Cortex of kidney (tissue), 1 donor: ENCODE measurements around the gene RIMBP2.

Source experiments
- DNase-seq: peaks from one replicate; lab custom pipeline; 2025; lab: John Stamatoyannopoulos, UW

Gene RIMBP2

DNA sequence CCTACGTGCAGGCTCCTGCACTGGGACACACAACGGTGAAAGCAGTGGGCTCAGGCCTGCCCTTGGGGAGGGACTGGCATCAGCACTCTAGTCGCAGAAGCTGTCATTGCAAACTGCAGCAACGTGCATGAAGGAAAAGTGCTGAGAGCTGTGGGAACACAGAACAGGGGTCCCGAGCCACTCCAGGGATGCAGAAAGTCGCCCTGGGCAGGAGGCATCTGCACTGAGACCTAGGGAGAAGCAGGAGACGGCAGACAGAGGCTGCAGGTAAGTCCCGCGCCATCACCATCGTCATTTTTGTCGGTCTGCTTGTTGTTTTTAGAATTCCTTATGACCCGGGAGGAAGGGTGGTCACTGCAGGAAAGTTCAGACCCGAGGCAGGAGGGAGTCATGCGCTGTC is 21.6 kb upstream of the RIMBP2 start:
- no peak for DNase-seq

DNA sequence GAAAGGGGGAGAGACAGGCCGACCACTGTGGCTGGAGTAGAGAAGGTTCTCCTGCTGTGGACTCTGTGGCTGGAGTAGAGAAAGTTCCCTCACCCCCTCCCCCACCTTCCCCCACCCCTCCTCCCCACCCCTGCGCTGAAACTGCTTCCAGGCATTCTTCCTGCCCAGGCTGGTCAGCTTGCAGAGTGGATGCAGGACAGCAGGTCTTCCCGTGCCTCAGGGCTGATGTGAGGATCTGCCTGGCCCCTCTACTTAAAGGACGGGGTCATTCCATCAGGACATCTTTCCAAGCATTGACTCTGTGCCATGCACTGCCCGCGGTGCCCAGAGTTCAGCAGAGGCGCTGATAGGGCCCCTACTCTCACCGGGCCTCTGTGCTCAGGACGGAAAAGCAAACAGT is 13.2 kb upstream of the RIMBP2 start:
- no peak for DNase-seq

DNA sequence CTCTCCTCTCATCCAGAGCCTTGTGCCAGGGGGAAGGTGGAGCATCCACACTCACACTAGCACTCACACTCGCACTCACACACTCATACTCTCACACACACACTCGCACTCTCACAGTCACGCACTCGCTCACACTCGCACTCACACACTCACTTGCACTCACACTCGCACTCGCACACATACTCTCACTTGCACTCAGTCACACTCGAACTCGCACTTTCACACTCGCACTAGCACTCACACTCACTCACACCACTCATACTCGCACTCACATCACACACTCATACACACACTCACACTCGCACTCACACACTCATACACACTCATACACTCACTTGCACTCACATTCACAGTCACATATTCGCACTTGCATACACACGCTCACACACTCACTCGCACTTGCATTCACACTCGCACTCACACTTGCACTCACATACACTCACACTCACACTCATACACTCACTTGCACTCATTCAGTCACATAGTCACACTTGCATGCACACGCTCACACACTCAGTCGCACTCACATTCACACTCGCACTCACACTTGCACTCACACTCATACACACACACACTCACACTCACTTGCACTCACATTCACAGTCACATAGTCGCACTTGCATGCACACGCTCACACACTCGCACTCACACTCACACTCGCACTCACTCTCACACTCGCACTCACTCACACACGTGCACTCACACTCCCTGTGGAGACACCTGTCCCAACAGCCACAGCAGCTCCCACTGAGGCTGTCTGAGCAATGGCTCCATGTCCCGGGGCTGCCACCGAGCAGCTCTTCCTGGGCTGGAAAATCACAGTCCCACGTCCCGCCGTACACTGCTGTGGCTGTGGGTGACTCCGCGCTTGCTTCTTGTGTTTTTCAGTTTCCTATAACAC is 12.3 kb upstream of the RIMBP2 start:
- no peak for DNase-seq

DNA sequence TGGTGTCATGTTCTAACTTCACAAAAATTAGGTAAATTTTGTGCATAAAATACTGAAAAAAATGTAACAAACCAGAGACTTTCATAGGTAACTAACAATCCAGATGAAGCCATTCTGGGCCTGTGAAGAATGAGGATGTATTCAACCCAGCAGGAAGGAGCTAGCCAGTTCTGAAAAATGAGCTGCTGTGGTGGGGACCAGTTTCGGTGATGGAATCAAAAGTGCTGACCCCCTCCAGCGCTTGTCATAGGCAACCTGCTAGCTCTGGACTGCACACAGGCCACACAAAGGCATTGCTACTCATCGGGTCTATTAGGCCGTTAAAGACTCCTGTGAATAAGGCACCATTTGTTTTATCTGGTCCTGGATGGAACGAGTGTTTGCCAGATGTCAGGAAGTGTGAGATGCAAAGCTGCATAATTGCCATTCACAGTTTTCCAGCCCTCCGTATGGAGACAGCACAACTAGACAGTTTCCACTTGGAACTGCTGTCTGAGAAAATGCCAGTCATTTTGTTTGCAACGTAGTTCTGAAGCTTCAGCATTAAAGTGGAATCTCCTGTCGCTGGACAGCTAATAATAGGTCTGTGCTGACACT is 3.3 kb upstream of the RIMBP2 start:
- no peak for DNase-seq

DNA sequence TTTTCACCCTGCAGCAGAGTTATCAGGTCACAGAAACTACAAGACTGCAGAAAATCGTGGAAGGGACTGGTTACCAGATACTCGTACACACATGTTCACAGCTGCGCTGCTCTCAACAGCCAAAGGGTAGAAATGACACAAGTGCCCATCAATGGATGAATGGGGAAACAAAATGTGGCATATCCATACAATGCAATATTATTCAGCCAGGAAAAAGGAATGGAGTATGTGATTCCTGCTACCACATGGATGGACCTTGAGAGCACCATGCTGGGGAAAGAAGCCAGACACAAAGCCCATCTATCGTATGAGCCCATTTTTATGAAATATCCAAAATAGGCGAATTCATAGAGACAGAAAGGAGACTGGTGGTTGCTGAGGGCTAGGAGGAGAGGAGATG is 1.7 kb upstream of the RIMBP2 start:
- no peak for DNase-seq

DNA sequence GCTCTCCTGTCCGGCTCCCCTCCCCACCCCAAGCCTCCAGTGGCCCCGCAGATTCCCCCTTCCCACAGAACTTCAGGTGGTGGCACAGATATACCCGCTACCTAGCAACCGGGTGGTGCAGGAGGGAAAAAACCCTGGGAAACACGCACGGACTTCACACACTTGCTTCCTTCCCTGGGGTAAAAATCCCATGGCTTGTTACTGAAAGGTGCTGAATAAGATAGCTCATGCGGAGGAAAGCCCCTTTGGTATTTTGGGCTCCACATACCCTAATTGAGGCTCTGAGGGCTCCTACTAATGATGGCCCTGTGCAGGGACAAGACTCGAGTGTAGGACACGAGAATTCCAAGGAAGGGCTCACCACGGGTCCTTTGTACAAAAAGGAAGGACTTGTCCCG is 869 bp upstream of the RIMBP2 start:
- DNase-seq, result no peak

DNA sequence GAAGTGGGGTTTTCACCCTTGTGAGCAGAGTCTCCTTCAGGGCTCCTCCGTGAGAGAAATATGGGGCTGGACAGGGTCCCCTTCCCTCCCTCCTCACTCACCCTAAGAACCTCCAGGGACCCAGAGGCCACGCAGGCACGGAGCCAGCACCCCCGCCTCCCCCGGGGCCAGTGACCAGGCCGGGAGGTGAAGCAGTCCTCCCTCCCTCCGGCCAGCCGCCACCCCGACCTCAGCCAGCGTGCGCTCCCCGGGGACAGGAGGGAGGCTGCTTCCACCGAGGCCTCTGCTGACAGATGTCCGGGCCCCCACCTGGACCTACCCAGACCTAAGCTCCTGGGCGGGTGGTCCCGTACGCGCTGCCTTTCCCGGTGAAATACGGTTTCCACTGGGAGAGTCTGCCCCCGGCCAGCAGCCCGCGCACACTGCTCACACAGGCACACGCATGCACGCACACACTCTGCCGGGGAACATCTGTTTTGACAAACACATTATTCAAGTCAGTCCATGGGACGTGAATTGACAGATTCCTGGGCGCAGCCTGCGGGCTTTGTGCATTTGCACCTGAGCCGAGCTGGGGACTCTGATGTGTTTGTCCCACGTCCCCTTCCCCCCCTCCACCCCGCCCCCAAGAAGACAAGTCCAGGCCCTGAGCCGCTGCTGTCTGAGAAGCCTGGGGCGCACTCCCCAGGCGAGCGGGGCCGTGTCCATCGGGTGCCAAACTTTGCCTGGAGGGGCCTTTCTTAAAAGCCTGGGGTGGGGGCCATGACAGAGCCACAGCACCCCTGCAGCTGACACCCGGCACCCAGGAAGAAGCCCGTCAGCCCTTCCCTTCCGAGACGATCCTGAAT is 725 bp downstream of the RIMBP2 start:
- no peak for DNase-seq

DNA sequence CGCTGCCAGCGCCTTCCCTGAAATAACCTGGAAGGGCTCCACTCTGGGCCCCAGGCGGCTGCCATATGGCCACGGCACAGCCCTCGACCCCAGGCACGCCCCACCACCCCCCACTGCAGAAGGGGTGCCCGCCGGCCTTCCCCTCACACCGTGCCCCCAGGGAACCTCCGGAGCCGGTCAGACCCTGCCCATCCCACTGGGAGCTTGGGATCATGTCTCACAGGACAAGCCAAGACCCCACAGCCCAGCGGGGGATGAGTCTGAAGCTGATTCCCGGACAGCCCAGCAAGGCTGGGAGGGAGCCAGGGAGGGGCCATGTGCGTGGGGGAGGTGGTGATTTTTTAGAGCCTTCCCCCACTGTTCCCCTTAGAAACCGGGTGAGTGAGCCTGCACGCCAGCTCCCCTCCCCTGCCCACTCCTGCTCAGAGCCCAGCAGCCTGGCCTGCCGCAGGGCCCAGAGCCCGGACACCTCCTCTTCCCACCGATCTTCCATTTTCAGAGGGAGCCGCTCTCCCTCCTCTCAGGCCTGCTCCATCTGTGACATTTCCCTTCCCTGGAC is 1.4 kb downstream of the RIMBP2 start:
- DNase-seq, result no peak

DNA sequence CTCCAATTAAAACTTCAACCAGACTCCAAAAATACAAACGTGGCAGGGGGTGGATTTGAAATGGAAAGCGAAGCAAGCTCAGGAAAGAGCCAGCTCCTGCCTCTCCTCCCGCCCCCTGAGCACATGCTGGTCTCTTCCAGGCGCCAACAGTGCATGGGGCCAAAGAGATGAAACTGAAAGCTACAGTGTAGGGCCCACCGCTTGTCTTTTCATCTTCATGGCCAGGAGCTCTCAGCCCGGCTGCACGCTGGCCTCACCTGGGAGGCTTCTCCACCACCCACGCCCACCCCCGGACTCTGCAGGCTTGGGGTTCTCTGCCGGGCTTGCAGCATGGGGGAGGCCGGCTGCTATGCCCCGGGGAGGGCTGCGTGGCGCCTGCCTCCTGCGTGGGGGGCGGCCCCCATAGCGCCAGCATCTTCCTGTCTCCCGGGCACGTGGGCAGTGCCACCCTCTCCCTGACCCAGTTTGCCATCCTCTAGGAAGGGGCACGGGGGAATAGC is 2.0 kb downstream of the RIMBP2 start:
- no peak for DNase-seq

DNA sequence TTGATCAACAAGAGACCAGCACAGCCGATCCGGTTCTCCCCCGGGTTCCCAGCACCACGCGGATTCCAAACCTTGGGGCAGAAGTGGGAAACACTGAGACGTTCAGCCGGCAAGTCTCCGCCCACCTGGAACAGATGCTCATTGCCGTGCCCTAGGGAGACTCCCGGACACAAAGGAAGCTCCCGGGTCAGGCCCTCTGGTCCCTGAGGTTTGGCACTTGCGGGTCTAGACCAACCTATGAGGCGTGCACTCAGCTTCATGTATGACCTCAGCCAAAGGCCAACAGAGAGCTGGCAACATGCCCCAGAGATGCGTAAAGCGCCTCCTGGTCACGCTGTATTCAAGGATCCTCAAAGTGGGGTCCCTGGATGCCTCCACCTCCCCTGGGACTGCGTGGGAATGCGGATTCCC is 2.5 kb downstream of the RIMBP2 start:
- DNase-seq, result no peak

DNA sequence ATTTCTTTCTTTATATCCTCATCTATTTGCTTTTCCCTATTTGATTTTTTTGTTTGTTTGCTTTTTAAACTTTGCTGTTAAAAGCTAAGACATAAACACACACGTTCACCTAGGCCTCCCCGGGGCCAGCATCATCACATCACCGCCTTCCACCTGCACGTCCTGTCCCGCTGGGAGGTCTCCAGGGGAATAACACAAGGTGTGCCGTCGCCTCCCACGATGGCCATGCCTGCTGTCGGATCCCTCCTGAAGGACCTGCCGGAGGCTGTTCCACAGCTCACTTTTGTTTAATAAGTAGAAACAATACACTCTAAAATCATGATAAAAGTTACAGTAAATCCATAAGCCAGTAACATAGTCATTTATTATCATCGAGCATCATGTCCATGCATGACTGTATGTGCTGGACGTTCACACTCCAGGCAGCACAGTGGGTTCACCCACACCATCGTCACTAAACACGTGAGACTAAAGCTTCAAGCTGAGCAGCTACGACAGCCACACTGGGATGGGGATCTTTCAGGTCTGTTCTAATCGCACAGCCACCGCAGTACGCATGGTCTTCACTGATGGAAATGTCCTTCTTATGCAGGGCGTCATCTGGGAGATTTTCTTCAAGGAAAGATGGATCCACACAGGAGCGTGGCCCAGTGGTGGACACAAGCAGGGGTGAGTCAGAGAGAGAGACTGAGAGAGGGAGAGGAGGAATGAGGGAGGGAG is 3.6 kb downstream of the RIMBP2 start:
- DNase-seq, result no peak

DNA sequence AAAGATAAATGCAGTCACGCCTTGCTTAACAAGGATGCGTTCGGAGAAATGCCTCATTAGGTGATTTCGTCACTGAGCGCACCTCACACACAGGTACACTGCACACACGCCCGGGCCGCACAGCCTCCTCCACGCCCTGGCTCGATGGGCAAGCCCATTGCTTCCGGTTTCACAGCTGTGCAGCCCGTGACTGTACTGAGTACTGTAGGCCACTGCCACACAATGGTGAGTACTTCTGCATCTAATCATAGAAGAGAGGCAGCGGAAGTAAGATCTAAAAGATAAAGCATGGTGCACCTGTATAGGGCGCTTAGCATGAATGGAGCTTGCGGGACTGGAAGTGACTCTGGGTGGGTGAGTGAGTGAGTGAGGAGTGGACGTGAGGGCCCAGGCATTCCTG is 4.3 kb downstream of the RIMBP2 start:
- DNase-seq, result no peak

DNA sequence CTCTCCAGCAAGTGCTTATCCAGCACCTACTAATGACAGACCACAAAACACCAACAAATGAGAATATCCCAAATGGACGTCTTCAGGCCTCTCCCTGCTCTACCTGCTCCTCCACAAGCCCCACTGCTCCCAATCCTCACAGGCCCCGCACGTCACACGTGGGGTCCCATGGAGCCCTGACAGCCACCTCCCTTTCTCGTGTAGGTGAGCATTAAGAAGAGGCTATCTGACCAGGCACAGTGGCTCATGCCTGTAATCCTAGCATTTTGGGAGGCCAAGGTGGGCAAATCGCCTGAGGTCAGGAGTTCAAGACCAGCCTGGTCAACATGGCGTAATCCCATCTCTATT is 5.4 kb downstream of the RIMBP2 start:
- DNase-seq, result no peak

DNA sequence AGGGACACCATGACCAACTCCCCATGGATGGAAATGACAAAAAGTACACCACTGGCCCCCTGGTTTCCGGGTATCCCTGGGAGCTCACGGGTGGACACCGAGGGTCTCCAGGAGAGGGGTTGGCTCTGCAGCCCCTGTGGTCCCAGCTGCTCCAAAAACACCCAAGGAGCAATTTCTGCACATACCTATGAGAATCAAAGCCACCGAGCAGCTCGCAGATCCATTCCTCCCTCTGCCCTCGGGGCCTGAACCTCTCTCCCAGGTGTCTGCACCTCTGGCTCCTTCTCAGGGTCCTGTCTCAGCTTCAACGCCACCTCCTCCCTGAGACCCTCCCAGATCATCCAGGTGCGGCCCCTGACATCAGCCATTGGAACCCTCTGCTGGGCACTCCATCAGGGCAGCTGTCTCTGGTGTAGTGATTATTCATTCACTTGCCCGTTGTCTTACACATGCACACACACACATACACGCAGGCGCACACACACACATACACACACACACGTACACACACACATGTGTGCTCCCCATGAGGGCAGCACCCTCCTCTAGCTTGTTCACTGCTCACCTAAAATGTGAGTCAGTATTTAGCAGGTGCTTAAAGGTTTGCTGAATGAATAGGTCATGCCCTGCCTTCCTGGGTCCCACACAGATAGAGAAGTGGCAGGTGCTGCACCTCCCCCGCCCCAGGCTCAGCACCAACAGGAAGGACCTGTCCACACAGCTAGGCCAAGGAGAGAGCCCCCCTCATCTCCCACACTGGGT is 5.9 kb downstream of the RIMBP2 start:
- DNase-seq, result no peak

DNA sequence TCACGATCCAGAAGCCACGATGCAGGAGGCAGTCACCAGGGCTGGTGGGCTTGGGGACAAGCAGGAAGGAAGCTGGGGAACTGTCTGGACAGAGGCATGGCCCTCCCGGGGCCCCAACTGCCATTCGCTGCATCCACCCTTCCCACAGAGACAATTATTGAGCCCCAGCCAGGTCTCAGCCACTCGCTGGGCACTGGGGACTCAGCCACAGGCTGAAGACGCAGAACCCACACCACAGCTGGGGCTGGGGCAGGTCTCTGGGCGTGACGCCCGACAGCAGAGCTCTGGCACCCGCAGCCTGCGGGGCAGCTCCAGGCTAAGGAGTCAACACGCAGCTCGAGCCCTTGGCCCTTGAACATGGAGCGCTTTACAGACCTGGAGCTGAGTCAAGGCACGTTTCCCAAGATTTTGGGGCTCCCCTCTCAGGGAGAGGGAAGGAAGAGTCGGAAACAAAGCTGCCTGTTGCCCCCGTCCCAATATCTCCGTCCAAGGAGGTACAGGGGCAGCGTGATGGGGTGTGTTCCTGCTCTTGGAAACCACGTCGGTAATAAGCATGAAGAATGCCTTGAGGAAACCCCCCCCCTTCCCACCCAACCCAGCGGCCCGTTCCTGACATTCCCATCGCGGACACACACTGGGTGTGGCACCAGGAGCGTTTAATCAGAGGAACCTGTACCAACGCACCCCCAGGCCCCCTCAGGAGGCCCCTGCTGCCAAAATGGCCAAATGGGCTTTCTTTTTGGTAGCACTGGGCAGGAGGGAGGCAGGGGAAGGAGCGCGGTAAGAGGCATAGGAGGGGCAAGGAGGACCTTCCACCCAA is 6.7 kb downstream of the RIMBP2 start:
- DNase-seq, result no peak

DNA sequence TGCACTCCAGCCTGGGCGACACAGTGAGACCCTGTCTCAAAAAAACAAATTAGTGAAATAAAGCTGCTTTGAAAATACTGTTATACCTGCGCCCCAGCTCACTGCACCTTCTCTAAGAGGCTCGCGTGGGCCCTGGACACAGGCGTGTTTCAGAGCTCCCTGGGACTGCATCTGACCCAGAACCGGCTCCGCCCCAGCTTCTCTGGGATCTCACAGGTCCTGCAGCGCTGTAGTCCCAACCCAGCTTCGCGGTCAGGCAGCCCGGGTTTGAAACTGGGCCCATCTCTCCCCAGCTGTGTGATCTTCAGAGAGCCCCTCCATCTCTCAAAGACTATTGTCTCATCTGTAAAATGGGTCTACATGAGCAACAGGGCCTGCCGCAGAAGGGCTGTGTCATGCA is 7.5 kb downstream of the RIMBP2 start:
- no peak for DNase-seq

DNA sequence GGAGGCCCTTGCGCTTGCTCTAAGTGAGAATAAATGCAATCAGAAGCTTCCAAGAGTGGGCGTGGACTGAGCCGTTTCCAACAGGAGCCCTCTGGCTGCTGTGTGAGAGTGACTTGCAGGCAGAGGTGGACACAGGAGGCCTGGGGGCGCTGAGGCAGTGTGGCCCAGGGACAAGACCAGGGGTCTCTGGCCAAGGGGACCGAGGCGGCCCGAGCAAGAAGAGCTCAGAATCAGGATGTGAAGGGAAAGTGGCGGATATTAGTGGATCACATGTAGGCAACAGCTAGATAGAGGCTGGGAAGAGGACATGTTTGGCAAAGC is 8.6 kb downstream of the RIMBP2 start:
- DNase-seq, result no peak

DNA sequence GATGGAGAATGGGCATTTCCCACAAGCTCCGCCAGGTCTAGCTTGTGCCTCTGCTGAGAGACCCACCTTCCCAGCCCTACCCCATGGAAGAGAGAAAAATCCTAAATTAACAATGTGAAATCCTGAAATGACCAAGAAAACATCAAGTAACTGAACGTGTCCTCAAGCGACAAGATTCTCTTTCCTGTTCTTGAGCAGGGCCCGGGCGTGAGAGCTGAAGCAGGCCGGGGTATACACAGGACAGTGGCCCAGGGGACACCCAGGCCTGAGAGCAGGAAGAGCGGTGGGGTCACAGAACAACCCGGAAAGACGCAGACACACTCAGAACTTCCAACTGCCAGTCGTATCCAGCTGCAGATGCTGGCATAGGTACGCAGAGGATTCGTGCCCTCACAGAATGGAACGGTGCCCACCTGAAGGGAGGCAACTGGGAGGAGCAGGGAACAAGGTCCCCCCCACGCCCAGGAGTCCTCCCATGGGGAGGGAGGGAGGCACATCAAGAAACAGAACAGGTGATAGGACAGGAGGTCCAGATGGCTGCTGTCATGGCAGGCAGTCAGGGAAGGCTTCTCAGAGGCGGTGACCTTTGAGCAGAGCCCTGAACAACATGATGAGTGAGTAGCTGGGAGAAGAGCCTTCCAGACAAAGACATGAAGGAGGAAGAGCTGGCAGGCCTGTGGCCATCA is 9.1 kb downstream of the RIMBP2 start:
- no peak for DNase-seq

DNA sequence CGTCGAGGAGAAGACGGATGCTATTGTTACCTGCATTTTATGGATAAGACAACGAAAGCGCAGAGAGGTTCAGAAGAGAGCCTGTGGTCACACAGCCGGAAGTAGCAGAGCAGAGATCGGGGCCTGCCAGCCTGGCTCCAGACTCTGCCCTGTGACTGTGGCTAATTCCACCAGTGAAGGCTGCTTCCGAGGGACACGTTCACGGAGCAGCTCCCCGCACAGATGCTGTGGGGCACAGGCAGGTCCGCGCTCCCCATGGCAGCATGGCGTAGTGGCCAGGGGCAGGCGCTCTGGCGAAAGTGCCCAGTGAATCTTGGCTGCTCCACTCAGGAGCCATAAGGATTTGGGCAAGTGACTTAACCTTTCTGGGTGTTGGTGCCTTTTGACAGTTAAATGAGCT is 9.8 kb downstream of the RIMBP2 start:
- no peak for DNase-seq
